GM19328 (cell line): ENCODE data around the gene HCFC1.
A peak's percentile ranks its signal among the peaks of the same experiment; 100 is the strongest.

ENCODE experiments used
- ATAC-seq: cut with Tn5 transposase; IDR thresholded peaks from one replicate; pipeline ENCODE4 v1.9.1; 2021; ENCODE audit warnings: mild to moderate bottlenecking, moderate library complexity; ENCODE audit not compliant: unreplicated experiment

HCFC1 gene

GRCh38 chrX:153926858-153927671 is 44.6 kb downstream of the HCFC1 start:
- ATAC-seq = peak; percentile 45

GRCh38 chrX:153926552-153926857 is 45.1 kb downstream of the HCFC1 start:
- no peak for ATAC-seq

- ATAC-seq = no peak
Observed at GRCh38 chrX:153925739-153926551, 45.7 kb downstream of the HCFC1 start, which contains the start of gene ARHGAP4. Gene ARHGAP4, minus strand, starts transcription at chrX:153926264. Its CDS starts 62 bp downstream, at chrX:153926202.

- ATAC-seq = no peak
Observed at GRCh38 chrX:153925387-153925738, 46.3 kb downstream of the HCFC1 start.

- no peak for ATAC-seq
Observed at GRCh38 chrX:153924149-153924861, 47.3 kb downstream of the HCFC1 start.

- no peak for ATAC-seq
Observed at GRCh38 chrX:153922932-153923857, 48.4 kb downstream of the HCFC1 start.

GRCh38 chrX:153921511-153922446 is 49.8 kb downstream of the HCFC1 start:
- ATAC-seq = no peak

- ATAC-seq = no peak
Observed at GRCh38 chrX:153921070-153921469, 50.5 kb downstream of the HCFC1 start.

GRCh38 chrX:153920546-153920945 is 51.1 kb downstream of the HCFC1 start:
- no peak for ATAC-seq

- no peak for ATAC-seq
Observed at GRCh38 chrX:153919281-153919680, 52.3 kb downstream of the HCFC1 start.

- no peak for ATAC-seq
Observed at GRCh38 chrX:153917869-153918268, 53.7 kb downstream of the HCFC1 start.

- ATAC-seq = no peak
Observed at GRCh38 chrX:153913701-153914100, 57.9 kb downstream of the HCFC1 start.

GRCh38 chrX:153913211-153913610 is 58.4 kb downstream of the HCFC1 start:
- no peak for ATAC-seq

GRCh38 chrX:153911798-153912197 is 59.8 kb downstream of the HCFC1 start:
- ATAC-seq = no peak

GRCh38 chrX:153910446-153910845 is 61.2 kb downstream of the HCFC1 start:
- ATAC-seq = no peak

GRCh38 chrX:153909980-153910360 is 61.6 kb downstream of the HCFC1 start:
- ATAC-seq = no peak

GRCh38 chrX:153909024-153909979 is 62.3 kb downstream of the HCFC1 start:
- no peak for ATAC-seq

- ATAC-seq = no peak
Observed at GRCh38 chrX:153908219-153908860, 63.3 kb downstream of the HCFC1 start.
